ENCODE measurements around the gene SYNJ2.

Gene SYNJ2

GRCh38 chr6:158017621-158018040 is 36.0 kb downstream of the SYNJ2 start:
- DNase-seq (ENCODE audit: low read depth in 1 of 2, low spot score in 1 of 2) = no peak
- TF ChIP-seq JUND (IDR thresholded peaks at IDR 0.05; ENCODE audit: low read depth) = no peak
- in situ Hi-C loops (cut with HindIII; ENCODE audit: low pct_unique_long_range_greater_than_20kb, low sequenced_read_pairs) = no loop called here

DNA sequence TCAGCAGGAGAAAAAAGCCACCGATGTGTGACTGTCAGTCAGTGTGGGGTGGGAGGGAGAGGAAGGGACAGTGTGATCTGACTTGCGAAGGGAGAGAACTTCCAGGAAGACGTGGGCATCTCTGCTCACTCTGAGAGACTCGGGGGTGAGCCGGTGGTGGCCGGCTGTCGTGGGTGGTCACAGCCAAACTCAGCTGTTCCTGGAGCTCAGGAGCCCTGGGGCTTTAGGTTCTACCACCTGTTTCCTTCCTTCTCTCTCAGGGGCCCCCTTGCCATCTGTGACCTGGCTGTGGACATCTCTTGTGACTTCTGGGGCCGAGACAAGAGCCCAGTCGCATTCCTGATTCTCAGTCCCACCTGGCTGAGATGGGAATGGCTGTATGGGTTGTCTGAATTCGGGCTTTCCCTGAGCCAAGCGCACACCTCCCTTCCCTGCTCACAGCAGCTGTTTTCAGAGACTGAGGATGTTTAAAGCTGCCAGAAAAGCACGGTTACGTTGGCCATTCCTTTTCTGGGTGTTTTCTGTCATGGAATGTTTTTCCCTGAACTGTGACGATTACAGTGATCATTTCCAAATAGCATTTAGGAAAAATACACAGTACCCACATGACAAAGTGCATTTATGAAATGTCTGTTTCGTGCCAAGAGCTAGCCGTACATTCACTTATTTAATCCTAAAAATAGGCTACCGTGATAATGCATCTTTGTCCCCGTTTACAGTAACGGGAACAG is 36.5 kb downstream of the SYNJ2 start:
- in situ Hi-C loops (cut with HindIII; ENCODE audit: low pct_unique_long_range_greater_than_20kb, low sequenced_read_pairs) = no loop called here

DNA sequence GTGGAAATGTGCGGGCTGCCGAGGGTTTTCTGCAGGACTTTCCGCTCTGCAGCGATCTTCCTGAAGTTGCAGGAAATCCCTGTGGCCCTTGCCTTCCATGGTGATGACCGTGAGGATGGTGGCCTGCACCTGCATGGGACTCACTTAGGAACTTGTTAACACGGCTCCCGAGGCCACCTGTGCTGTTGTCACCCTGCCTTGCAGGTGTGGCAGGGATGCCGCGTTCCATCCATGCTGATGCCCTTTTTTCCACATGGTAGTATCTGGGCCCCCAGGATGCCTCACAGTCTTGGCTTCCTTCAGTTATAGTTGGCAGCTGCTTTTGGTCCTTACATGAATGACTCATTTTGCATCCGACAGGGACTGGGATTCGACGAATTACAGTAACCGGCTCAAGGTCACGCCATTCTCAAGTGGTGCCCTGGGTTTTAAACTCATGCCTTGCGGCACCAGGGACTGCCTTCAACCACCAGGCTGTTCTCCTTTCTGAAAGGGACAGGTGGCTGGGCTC is 37.2 kb downstream of the SYNJ2 start:
- no peak for TF ChIP-seq JUND (IDR thresholded peaks at IDR 0.05; ENCODE audit: low read depth)
- DNase-seq (ENCODE audit: low read depth in 1 of 2, low spot score in 1 of 2) = no peak
- in situ Hi-C loops (cut with HindIII; ENCODE audit: low pct_unique_long_range_greater_than_20kb, low sequenced_read_pairs) = no loop called here

More for the DNA sequence above, 36.5 kb downstream of the SYNJ2 start:
- no peak for DNase-seq (ENCODE audit: low read depth in 1 of 2, low spot score in 1 of 2)
- TF ChIP-seq JUND (IDR thresholded peaks at IDR 0.05; ENCODE audit: low read depth) = no peak

GRCh38 chr6:158019416-158019815 is 37.8 kb downstream of the SYNJ2 start:
- in situ Hi-C loops (cut with HindIII; ENCODE audit: low pct_unique_long_range_greater_than_20kb, low sequenced_read_pairs) = no loop called here
- no peak for TF ChIP-seq JUND (IDR thresholded peaks at IDR 0.05; ENCODE audit: low read depth)
- no peak for DNase-seq (ENCODE audit: low read depth in 1 of 2, low spot score in 1 of 2)

GRCh38 chr6:158020272-158020711 is 38.6 kb downstream of the SYNJ2 start:
- in situ Hi-C loops (cut with HindIII; ENCODE audit: low pct_unique_long_range_greater_than_20kb, low sequenced_read_pairs) = no loop called here
- DNase-seq (ENCODE audit: low read depth in 1 of 2, low spot score in 1 of 2) = no peak

GRCh38 chr6:158020811-158021210 is 39.1 kb downstream of the SYNJ2 start:
- in situ Hi-C loops (cut with HindIII; ENCODE audit: low pct_unique_long_range_greater_than_20kb, low sequenced_read_pairs) = no loop called here
- no peak for TF ChIP-seq JUND (IDR thresholded peaks at IDR 0.05; ENCODE audit: low read depth)
- no peak for DNase-seq (ENCODE audit: low read depth in 1 of 2, low spot score in 1 of 2)

More at GRCh38 chr6:158020272-158020711, 38.6 kb downstream of the SYNJ2 start:
- no peak for TF ChIP-seq JUND (IDR thresholded peaks at IDR 0.05; ENCODE audit: low read depth)

- TF ChIP-seq JUND (IDR thresholded peaks at IDR 0.05; ENCODE audit: low read depth) = no peak
- in situ Hi-C loops (cut with HindIII; ENCODE audit: low pct_unique_long_range_greater_than_20kb, low sequenced_read_pairs) = no loop called here
- DNase-seq (ENCODE audit: low read depth in 1 of 2, low spot score in 1 of 2) = no peak
Measured at GRCh38 chr6:158021376-158021775, 39.7 kb downstream of the SYNJ2 start.

DNA sequence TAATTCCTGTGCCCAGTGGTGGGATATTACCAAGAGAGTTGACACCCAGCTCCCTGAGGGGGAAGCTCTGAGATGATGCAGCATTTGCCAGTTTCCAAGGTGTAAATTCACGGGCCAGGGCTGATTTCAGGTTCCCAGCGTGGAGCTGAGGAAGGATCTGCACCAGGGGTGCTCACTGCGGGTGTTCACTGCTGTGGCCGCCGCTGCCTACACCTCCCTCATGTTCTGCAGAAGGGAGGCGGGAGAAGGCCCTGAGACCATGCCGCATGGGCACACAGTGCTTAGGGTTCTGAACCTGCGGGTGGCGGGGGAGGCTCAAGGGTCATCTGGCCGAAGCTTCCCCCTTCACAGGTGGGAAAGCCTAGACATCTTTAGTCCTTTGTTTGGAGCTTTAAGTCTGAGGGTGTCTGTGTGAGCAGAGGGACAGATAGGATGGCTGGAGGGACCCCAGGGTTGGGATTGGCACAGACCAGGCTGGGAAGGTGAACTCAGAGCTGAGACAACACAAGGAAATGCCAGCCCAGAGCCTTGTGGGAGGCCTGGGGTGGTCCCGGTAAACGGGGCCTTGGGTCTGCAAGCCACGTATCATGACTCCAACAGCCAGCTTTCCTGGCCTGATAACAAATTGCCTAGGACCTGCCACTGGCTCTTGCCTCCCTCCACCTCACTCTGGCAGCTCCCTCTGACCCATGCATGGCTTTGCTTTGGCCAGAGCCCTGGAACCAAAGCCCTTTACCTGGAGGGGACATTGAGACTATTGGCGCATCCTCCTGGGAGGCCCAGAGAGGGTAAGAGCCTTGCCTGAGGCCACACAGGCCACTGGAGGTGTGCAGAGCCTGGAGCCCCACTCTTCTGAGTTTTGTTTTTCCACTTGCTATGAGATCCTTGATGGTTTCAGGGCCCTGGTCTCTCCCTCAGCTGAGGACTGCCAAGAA is 40.4 kb downstream of the SYNJ2 start:
- TF ChIP-seq JUND (IDR thresholded peaks at IDR 0.05; ENCODE audit: low read depth) = no peak
- no peak for DNase-seq (ENCODE audit: low read depth in 1 of 2, low spot score in 1 of 2)
- in situ Hi-C loops (cut with HindIII; ENCODE audit: low pct_unique_long_range_greater_than_20kb, low sequenced_read_pairs) = no loop called here

- DNase-seq (ENCODE audit: low read depth in 1 of 2, low spot score in 1 of 2) = no peak
- TF ChIP-seq JUND (IDR thresholded peaks at IDR 0.05; ENCODE audit: low read depth) = no peak
- in situ Hi-C loops (cut with HindIII; ENCODE audit: low pct_unique_long_range_greater_than_20kb, low sequenced_read_pairs) = no loop called here
Measured at GRCh38 chr6:158022749-158023596, 41.3 kb downstream of the SYNJ2 start.

DNA sequence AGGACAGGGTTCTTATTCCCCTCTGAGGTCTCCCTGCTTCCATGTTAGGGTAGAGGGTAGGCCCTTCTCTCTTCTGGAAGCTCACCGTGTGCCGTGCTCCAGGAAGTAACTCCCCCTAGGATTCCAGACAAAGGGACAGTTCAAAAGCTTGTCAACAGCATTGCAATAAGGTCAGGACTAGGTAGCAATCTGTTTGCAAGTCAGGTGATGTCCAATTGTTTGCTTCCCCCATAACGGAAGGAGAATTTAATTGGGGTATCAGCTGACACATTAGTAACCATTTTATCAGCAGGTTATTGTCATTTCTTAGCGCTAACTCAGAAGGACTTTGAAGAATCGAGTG is 41.9 kb downstream of the SYNJ2 start:
- no peak for DNase-seq (ENCODE audit: low read depth in 1 of 2, low spot score in 1 of 2)
- TF ChIP-seq JUND (IDR thresholded peaks at IDR 0.05; ENCODE audit: low read depth) = no peak
- in situ Hi-C loops (cut with HindIII; ENCODE audit: low pct_unique_long_range_greater_than_20kb, low sequenced_read_pairs) = no loop called here

GRCh38 chr6:158024566-158025297 is 43.1 kb downstream of the SYNJ2 start:
- in situ Hi-C loops (cut with HindIII; ENCODE audit: low pct_unique_long_range_greater_than_20kb, low sequenced_read_pairs) = no loop called here
- no peak for TF ChIP-seq JUND (IDR thresholded peaks at IDR 0.05; ENCODE audit: low read depth)
- no peak for DNase-seq (ENCODE audit: low read depth in 1 of 2, low spot score in 1 of 2)
